ENCODE data around the gene JCHAIN. TPM values are rescaled to one million over a fixed set of nuclear protein-coding genes. Genes with fewer than 3 reads are reported as not detected.
"Not testable (repeated sequence)": the region's sequence is repeated elsewhere in the genome, so short reads cannot be mapped to it uniquely, and the experiment has no call there.

The JCHAIN gene
- not detected in 2 replicates for total RNA-seq (2014; rRNA removed; shearing (Covaris generic))

GRCh38 chr4:70666369-70666768, at the start of gene JCHAIN:
Gene JCHAIN, minus strand, starts transcription at chr4:70666508. Its CDS starts 18 bp downstream, at chr4:70666490.
- DNase-seq (ENCODE audit: low read depth): no peak

GRCh38 chr4:70715097-70715496, 48.8 kb upstream of the JCHAIN start:
- peak; percentile 42 for DNase-seq (ENCODE audit: low read depth)

GRCh38 chr4:70714079-70714887, 48.0 kb upstream of the JCHAIN start:
- peak; percentile 3 for DNase-seq (ENCODE audit: low read depth)

GRCh38 chr4:70713453-70714078, 47.3 kb upstream of the JCHAIN start:
- no peak for DNase-seq (ENCODE audit: low read depth)

- no peak for DNase-seq (ENCODE audit: low read depth)
These were observed 46.5 kb upstream of the JCHAIN start for GRCh38 chr4:70712604-70713452.

DNA sequence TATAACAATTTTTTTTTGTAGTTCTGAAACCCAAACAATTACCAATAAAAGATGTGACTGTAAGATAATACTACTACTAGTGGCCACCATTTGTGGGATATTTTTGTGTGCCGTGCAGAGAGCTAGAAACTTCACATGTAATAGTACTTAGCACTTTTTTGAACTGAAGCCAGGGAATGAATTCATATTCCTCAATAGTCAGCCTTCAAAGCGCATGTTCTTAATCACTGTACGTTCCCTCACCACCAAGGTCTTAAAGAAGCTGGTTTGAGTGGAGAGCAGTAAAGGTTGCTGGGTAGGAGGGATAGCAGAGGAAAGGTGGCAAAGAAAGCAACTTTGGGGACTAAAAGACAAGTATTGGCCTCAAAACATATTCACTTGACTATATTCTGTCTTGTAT, 45.8 kb upstream of the JCHAIN start:
- no peak for DNase-seq (ENCODE audit: low read depth)

DNA sequence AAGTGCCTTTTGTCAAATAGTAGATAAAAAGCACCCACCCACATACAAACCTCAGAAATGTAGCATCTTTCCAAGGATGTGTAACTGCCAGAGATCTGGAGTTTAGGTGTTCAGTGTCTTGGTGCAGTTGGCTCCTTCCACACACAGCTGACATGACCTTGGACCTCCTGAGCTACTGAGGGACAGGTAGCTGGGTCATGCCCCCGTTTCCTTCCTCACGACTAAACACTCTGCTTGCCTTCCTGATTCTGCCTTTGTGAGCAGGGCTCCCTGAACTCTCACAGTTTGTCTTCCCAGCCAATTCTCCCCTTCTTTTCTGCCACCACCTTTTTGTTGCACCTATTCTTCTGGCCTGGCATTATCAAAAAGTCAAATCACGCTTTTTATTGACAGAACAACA, 45.3 kb upstream of the JCHAIN start:
- DNase-seq (ENCODE audit: low read depth): no peak

GRCh38 chr4:70709611-70710205, 43.4 kb upstream of the JCHAIN start:
- DNase-seq (ENCODE audit: low read depth): no peak

DNA sequence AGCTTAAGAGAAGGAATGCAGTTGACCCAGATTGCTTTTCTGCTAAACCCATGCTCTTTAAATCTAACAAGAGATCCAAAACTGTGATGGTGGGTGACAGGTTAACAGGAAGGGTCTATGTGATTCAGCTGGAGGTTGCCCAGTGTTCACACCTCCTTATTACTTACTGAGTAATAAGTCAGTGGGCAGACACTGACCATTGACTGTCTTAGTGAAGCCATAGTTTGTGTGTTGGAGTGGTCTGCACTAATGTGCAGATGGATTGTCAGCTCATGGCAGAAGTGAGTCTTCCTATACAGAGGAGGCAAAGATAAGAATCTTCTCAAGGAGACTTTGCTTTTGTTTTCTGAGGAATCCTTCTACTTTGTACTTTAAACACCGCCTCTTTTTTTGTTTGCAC, 40.2 kb upstream of the JCHAIN start:
- DNase-seq (ENCODE audit: low read depth): no peak

DNA sequence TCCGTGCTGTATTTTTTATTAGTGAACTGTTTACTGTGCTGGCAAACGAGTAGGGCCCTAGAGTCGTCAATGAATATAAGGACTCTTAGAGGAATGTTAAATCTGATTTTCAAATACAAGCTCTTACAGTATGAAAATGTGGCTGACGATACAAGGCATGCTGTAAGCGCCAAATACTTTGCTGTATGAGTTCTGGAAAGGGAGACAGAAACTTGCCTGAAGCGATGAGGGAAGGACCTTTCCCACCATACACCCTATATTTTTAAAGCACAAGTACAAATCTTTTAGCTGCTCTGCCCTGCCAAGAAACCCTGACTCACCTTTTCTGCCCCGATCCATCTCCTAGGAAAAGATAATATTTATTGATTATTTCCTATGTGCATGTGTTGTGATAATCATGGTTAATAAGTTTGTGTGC, 39.7 kb upstream of the JCHAIN start:
- peak; percentile 10 for DNase-seq (ENCODE audit: low read depth)

DNA sequence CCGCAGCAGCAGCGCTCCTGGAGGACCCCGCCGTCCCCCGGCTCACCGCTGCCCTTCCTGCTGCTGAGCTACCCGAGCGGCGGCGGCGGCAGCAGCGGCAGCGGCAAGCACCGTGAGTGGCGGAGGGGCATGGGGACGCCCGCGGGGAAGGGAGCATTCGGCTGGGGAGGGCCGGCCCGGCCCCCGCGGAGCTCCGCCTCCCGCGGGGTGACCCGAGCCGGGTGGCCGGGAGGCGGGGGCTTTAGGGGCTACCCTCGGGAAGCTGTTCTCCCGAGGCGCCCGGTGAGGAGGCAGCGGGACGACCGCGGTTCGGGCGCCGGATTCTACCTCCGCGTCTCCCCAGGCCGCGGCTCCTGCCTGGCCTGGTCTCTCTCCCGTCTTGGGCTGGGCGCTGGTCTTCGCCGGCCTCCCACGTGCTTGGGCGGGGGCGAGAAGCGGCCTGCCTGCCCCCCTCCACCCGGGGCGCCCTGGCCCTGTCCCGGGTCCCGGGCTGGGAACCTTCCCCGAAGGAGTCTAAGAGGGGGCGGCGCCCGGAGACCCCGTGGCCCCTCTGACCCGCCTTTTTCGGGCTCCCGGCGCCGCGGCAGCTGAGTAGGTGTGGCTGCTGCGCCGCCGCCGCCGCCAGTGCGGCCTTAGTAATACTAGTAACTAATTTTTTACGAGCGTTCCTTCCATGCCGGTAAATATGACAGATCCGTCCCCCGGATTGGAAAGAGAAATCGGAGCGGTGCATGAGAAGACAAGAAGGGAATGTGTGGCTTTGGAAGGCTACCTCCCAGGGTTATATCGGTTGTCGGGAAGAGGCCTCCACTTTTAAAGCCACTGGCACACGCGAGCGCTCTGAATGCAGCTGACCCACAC, 39.1 kb upstream of the JCHAIN start:
- DNase-seq (ENCODE audit: low read depth): peak; percentile 64

- no peak for DNase-seq (ENCODE audit: low read depth)
These were observed 38.5 kb upstream of the JCHAIN start for GRCh38 chr4:70704931-70705182.

DNA sequence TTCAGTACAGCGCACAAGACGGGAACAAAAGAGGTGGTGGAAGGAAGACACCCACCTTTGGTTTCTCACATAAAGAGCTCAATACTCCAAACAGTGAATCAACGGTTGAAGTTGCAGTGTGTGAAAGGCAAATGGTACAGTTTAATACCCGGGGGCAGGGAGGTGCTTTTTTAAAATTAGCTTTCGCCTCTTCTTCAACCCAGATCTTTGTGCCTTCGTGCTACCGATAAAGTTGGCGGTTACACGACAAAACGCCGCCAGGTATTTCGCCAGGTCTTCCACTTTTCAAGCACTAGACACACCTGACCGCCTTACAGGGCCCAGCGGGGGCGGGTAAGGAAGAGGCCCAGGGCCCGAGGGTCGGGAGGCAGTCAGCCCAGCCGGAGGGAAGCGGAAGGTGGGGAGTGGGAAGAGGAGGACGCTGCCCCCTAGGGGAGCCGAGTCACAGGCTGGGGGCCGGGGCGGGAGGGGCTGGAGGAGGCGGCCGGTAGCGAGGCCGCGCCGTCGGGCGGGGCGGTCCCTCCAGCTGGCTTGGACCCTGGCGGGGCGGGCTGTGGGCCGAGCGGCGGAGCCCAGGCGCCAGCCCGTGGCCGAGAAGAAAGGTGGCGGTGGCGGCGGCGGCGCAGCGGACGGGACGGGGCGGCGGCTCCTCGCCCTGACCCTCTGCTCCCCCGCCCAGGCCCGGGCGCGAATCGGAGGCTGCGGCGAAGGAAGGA, 38.1 kb upstream of the JCHAIN start:
- DNase-seq (ENCODE audit: low read depth): peak; percentile 67

- DNase-seq (ENCODE audit: low read depth): peak; percentile 9
These were observed 37.4 kb upstream of the JCHAIN start for GRCh38 chr4:70703619-70704214.

DNA sequence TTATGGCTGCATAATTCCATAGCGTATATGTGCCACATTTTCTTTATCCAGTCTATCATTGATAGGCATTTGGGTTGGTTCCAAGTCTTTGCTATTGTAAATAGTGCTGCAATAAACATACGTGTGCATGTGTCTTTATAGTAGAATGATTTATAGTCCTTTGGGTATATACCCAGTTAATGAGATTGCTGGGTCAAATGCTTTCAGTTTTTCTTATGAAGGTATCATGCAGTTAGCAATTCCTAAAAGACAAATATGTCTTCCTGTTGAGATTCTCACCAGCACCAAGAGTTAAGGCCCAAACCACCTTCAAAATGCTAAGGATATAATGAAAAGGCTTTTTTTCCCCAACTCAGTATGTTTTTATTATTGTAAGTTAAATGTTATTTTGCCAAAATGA, 36.3 kb upstream of the JCHAIN start:
- DNase-seq (ENCODE audit: low read depth): not testable (repeated sequence)

DNA sequence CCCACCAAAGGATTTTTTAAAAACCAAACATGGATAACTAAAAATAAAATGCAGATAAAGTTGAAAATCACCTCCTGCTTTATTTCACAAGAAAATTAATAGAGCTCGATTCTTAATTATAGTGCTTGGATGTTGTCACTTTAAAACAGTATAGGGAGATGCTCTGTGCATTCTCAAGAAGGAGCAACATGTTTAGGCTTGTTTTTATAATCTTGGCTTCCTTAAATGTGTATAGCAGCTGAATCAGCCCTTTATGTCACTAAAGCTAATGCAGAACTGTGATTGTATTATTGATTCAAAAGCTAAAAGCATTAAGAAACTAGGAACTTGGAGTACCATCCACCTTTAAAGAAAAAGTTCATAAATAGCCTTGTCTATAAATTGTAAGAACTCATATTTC, 35.0 kb upstream of the JCHAIN start:
- DNase-seq (ENCODE audit: low read depth): no peak

DNA sequence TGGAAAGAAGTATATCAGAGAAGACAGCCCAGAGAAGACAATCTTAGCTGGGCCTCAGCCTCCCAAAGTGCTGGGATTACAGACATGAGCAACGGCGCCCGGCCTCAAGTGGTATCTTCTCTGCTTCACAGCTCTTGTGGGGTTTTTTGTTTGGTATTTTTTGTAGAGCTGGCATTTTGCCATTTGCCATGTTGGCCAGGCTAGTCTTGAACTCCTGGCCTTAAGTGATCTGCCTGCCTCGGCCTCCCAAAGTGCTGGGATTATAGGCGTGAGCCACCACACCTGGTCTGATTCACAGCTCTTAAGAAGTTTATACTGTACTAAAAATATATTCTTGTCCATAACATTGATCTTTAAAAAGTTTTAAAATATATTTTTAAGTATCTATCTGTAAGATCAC, 34.4 kb upstream of the JCHAIN start:
- DNase-seq (ENCODE audit: low read depth): no peak

GRCh38 chr4:70698435-70698834, 32.1 kb upstream of the JCHAIN start:
- DNase-seq (ENCODE audit: low read depth): not testable (repeated sequence)

DNA sequence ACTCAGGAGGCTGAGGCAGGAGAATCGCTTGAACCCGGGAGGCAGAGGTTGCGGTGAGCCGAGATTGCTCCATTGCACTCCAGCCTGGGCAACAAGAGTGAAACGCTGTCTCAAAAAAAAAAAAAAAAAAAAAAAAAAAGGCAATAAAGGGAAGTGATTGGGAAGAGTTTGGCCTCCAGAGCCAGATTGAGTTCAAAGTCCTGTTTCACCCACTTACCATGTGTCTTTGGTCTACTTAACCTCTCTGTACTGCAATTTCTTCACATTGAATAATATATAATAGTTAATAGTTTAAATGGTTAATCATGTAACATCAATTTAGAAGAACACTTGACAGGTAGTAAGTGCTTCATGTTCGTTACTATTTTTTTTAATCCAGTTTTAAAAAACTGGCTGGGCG, 28.3 kb upstream of the JCHAIN start:
- DNase-seq (ENCODE audit: low read depth): not testable (repeated sequence)

GRCh38 chr4:70691661-70692060, 25.4 kb upstream of the JCHAIN start:
- no peak for DNase-seq (ENCODE audit: low read depth)
